Duodenal mucosa (tissue), 2 donors: ENCODE results near the gene DRD3.
A peak's percentile ranks its signal among the peaks of the same experiment; 100 is the strongest.

Experiments used
- H3K27ac ChIP-seq: one replicate; pipeline ENCODE4 v1.7.0; 2013; ENCODE audit warnings: low read depth, low read length
- H3K27me3 ChIP-seq, 2 donors: one replicate each; pipeline ENCODE4 v1.7.0; 2013; ENCODE audit warnings: low read length in 2 of 2, control low read depth in 1 of 2; ENCODE audit not compliant: insufficient read depth in 2 of 2, control insufficient read depth in 1 of 2
- H3K36me3 ChIP-seq, 2 donors: one replicate each; pipeline ENCODE4 v1.7.0; 2013; ENCODE audit warnings: low read length in 2 of 2, control low read depth in 1 of 2; ENCODE audit not compliant: insufficient read depth in 2 of 2, control insufficient read depth in 1 of 2
- H3K4me1 ChIP-seq, 2 donors: one replicate each; pipeline ENCODE4 v1.7.0; 2013; ENCODE audit warnings: low read length in 2 of 2, control low read depth in 1 of 2; ENCODE audit not compliant: insufficient read depth in 2 of 2, control insufficient read depth in 1 of 2
- H3K4me3 ChIP-seq, 2 donors: one replicate each; pipeline ENCODE4 v1.7.0; 2013; ENCODE audit warnings: low read length in 2 of 2, low read depth in 1 of 2
- H3K9ac ChIP-seq, 2 donors: one replicate each; pipeline ENCODE4 v1.7.0; 2013; ENCODE audit warnings: low read length in 2 of 2, low read depth in 1 of 2
- H3K9me3 ChIP-seq, 2 donors: one replicate each; pipeline ENCODE4 v1.7.0; 2013; ENCODE audit warnings: low read length in 2 of 2, control low read depth in 1 of 2; ENCODE audit not compliant: control insufficient read depth in 1 of 2

Gene DRD3

GRCh38 chr3:114154321-114154821, 24.5 kb downstream of the DRD3 start:
- Histone ChIP-seq H3K9me3 (no peaks in the 10 kb centered on the region), H3K27me3 (no peaks in the 10 kb centered on the region), H3K36me3 (no peaks in the 10 kb centered on the region), H3K27ac (no peak overlapping the region), H3K9ac (no peak overlapping the region), H3K4me1 (peaks cover 5% of the 10 kb centered on the region in 2 donors), H3K4me3 (no peak overlapping the region)

GRCh38 chr3:114152519-114153151, 26.2 kb downstream of the DRD3 start:
- no peaks in the 10 kb centered on the region for H3K9me3 ChIP-seq
- no peaks in the 10 kb centered on the region for H3K36me3 ChIP-seq
- H3K27ac ChIP-seq: no peak overlapping the region
- H3K4me1 ChIP-seq: peaks cover 5% of the 10 kb centered on the region in 2 donors
- no peaks in the 10 kb centered on the region for H3K27me3 ChIP-seq
- H3K4me3 ChIP-seq: peak overlapping the region; percentile 70 to 71
- peak overlapping the region; percentile 52 to 67 for H3K9ac ChIP-seq

- Histone ChIP-seq H3K9me3 (no peaks in the 10 kb centered on the region), H3K4me3 (no peak overlapping the region), H3K9ac (no peak overlapping the region), H3K27ac (no peak overlapping the region), H3K27me3 (no peaks in the 10 kb centered on the region), H3K4me1 (peaks cover 5% of the 10 kb centered on the region in 2 donors), H3K36me3 (no peaks in the 10 kb centered on the region)
Observed at GRCh38 chr3:114151091-114151490, 27.8 kb downstream of the DRD3 start.

- H3K9ac ChIP-seq: no peak overlapping the region
- no peaks in the 10 kb centered on the region for H3K27me3 ChIP-seq
- no peaks in the 10 kb centered on the region for H3K36me3 ChIP-seq
- no peaks in the 10 kb centered on the region for H3K4me1 ChIP-seq
- H3K27ac ChIP-seq: no peak overlapping the region
- H3K4me3 ChIP-seq: no peak overlapping the region
- H3K9me3 ChIP-seq: no peaks in the 10 kb centered on the region
Observed at GRCh38 chr3:114147251-114147650, 31.6 kb downstream of the DRD3 start.

- Histone ChIP-seq H3K9ac (no peak overlapping the region), H3K4me1 (no peaks in the 10 kb centered on the region), H3K9me3 (no peaks in the 10 kb centered on the region), H3K27me3 (no peaks in the 10 kb centered on the region), H3K27ac (no peak overlapping the region), H3K4me3 (no peak overlapping the region), H3K36me3 (no peaks in the 10 kb centered on the region)
Observed at GRCh38 chr3:114144909-114145688, 33.8 kb downstream of the DRD3 start.

- no peaks in the 10 kb centered on the region for H3K4me1 ChIP-seq
- no peak overlapping the region for H3K9ac ChIP-seq
- H3K27ac ChIP-seq: no peak overlapping the region
- H3K27me3 ChIP-seq: no peaks in the 10 kb centered on the region
- H3K36me3 ChIP-seq: no peaks in the 10 kb centered on the region
- no peak overlapping the region for H3K4me3 ChIP-seq
- no peaks in the 10 kb centered on the region for H3K9me3 ChIP-seq
Observed at GRCh38 chr3:114143817-114144216, 35.0 kb downstream of the DRD3 start.

GRCh38 chr3:114139836-114140235, 39.0 kb downstream of the DRD3 start:
- Histone ChIP-seq H3K36me3 (no peaks in the 10 kb centered on the region), H3K27ac (no peak overlapping the region), H3K9me3 (no peaks in the 10 kb centered on the region), H3K27me3 (no peaks in the 10 kb centered on the region), H3K4me1 (no peaks in the 10 kb centered on the region), H3K4me3 (no peak overlapping the region), H3K9ac (no peak overlapping the region)

- Histone ChIP-seq H3K9me3 (no peaks in the 10 kb centered on the region), H3K27ac (no peak overlapping the region), H3K4me3 (no peak overlapping the region), H3K36me3 (no peaks in the 10 kb centered on the region), H3K4me1 (no peaks in the 10 kb centered on the region), H3K27me3 (no peaks in the 10 kb centered on the region), H3K9ac (no peak overlapping the region)
Observed at GRCh38 chr3:114133947-114134346, 44.9 kb downstream of the DRD3 start.

GRCh38 chr3:114132500-114132899, 46.4 kb downstream of the DRD3 start:
- no peak overlapping the region for H3K9ac ChIP-seq
- no peak overlapping the region for H3K4me3 ChIP-seq
- H3K27me3 ChIP-seq: no peaks in the 10 kb centered on the region
- H3K36me3 ChIP-seq: no peaks in the 10 kb centered on the region
- H3K27ac ChIP-seq: no peak overlapping the region
- H3K4me1 ChIP-seq: no peaks in the 10 kb centered on the region
- no peaks in the 10 kb centered on the region for H3K9me3 ChIP-seq

- H3K27ac ChIP-seq: no peak overlapping the region
- no peak overlapping the region for H3K9ac ChIP-seq
- H3K36me3 ChIP-seq: no peaks in the 10 kb centered on the region
- H3K9me3 ChIP-seq: no peaks in the 10 kb centered on the region
- H3K4me1 ChIP-seq: no peaks in the 10 kb centered on the region
- H3K4me3 ChIP-seq: no peak overlapping the region
- no peaks in the 10 kb centered on the region for H3K27me3 ChIP-seq
Observed at GRCh38 chr3:114128826-114129225, 50.0 kb downstream of the DRD3 start.
